Cardiac muscle cell (in vitro differentiated cells and primary cell): ENCODE measurements around the gene HYAL2. TPM values are rescaled to one million over a fixed set of nuclear protein-coding genes. Genes with fewer than 3 reads are reported as not detected.
A peak's percentile ranks its signal among the peaks of the same experiment; 100 is the strongest.

Source experiments
- DNase-seq, 2 donors: peaks; one replicate each; pipeline versions ENCODE4 v3.0.0 to v3.0.0-alpha.2; 2010 to 2017; ENCODE audit warnings: low read depth in 1 of 2, low spot score in 1 of 2
- H3K27ac ChIP-seq: fragments of 200-600 bp; sonication (generic); 2 replicates; pipeline ENCODE4 v1.5.1; 2016
- H3K27me3 ChIP-seq: fragments of 200-600 bp; sonication (generic); 2 replicates; pipeline ENCODE4 v1.6.0; 2016; ENCODE audit warnings: control low read depth
- H3K36me3 ChIP-seq: fragments of 200-600 bp; sonication (generic); 2 replicates; pipeline ENCODE4 v1.5.1; 2016; ENCODE audit warnings: control low read depth
- H3K4me1 ChIP-seq: fragments of 200-600 bp; sonication (generic); 2 replicates; pipeline ENCODE4 v1.8.1; 2017; ENCODE audit warnings: low read depth, mild to moderate bottlenecking, mixed run types
- H3K4me3 ChIP-seq: fragments of 200-600 bp; sonication (generic); 2 replicates; pipeline ENCODE4 v1.5.1; 2016; ENCODE audit warnings: mild to moderate bottlenecking
- H3K9me3 ChIP-seq: fragments of 200-600 bp; sonication (generic); 2 replicates; pipeline ENCODE4 v1.5.1; 2017; ENCODE audit warnings: low read depth, mild to moderate bottlenecking, control low read depth
- CTCF ChIP-seq: IDR thresholded peaks from 2 replicates; pipeline ENCODE4 v1.5.1; 2012; ENCODE audit warnings: low read depth, mild to moderate bottlenecking, low read length
- polyA plus RNA-seq: library from polyadenylated mRNA; unstranded; fragments of >200 nt; fragmentation: Nextera tagmentation; extraction: Ambion mirVana; gene quantifications from 2 replicates; pipeline ENCODE4 v1.2.1, GENCODE V29; 2016
- total RNA-seq: library from RNA; depleted of rRNA; stranded (reverse); fragments of >200 nt; gene quantifications from 2 replicates; pipeline ENCODE4 v1.2.3, GENCODE V29; 2016

The HYAL2 gene
- total and polyA plus RNA-seq, 2 experiments from 2014 or later: 88.3 to 124 TPM

GRCh38 chr3:50353245-50354004, 30.9 kb upstream of the HYAL2 start:
- H3K36me3 ChIP-seq: peaks cover 10% of the 10 kb centered on the region
- no peak for TF ChIP-seq CTCF
- DNase-seq: no peak
- no peaks in the 10 kb centered on the region for H3K9me3 ChIP-seq
- no peak overlapping the region for H3K4me3 ChIP-seq
- peaks cover 26% of the 10 kb centered on the region for H3K4me1 ChIP-seq
- H3K27ac ChIP-seq: no peak overlapping the region
- no peaks in the 10 kb centered on the region for H3K27me3 ChIP-seq

- TF ChIP-seq CTCF: peak; percentile 15
- no peak for DNase-seq
- Histone ChIP-seq H3K27ac (no peak overlapping the region), H3K4me1 (peaks cover 20% of the 10 kb centered on the region), H3K27me3 (no peaks in the 10 kb centered on the region), H3K9me3 (no peaks in the 10 kb centered on the region), H3K36me3 (peaks cover 10% of the 10 kb centered on the region), H3K4me3 (no peak overlapping the region)
These were observed 30.2 kb upstream of the HYAL2 start for GRCh38 chr3:50352781-50353180.

- DNase-seq: no peak
- Histone ChIP-seq H3K4me1 (peaks cover 7% of the 10 kb centered on the region), H3K27me3 (no peaks in the 10 kb centered on the region), H3K9me3 (no peaks in the 10 kb centered on the region), H3K36me3 (peaks cover 10% of the 10 kb centered on the region), H3K27ac (no peak overlapping the region), H3K4me3 (peak overlapping the region; percentile 89)
- no peak for TF ChIP-seq CTCF
These were observed 28.8 kb upstream of the HYAL2 start for GRCh38 chr3:50351323-50351697.

- peaks cover 8% of the 10 kb centered on the region for H3K4me1 ChIP-seq
- peaks cover 10% of the 10 kb centered on the region for H3K36me3 ChIP-seq
- no peaks in the 10 kb centered on the region for H3K27me3 ChIP-seq
- peak; percentile 92 to 97 for DNase-seq
- peak within 1 kb of the TSS; percentile 89 for H3K4me3 ChIP-seq
- H3K9me3 ChIP-seq: no peaks in the 10 kb centered on the region
- peak within 1 kb of the TSS; percentile 75 for H3K27ac ChIP-seq
- no peak for TF ChIP-seq CTCF
These were observed 28.2 kb upstream of the HYAL2 start, which contains the start of the genes CYB561D2 and NPRL2 for GRCh38 chr3:50350527-50351322. CYB561D2 (plus strand) TSS chr3:50350862; CDS start chr3:50351434, 572 bp downstream. NPRL2 (minus strand) TSS chr3:50350775; CDS start chr3:50350652, 123 bp downstream.

GRCh38 chr3:50350213-50350526, 27.6 kb upstream of the HYAL2 start:
- no peak for TF ChIP-seq CTCF
- H3K27ac ChIP-seq: peak overlapping the region; percentile 75
- peak overlapping the region; percentile 89 for H3K4me3 ChIP-seq
- peaks cover 11% of the 10 kb centered on the region for H3K4me1 ChIP-seq
- no peaks in the 10 kb centered on the region for H3K9me3 ChIP-seq
- peaks cover 9% of the 10 kb centered on the region for H3K36me3 ChIP-seq
- no peak for DNase-seq
- peaks cover 4% of the 10 kb centered on the region for H3K27me3 ChIP-seq
